ENCODE results near the gene GATA3.

GATA3 gene

DNA sequence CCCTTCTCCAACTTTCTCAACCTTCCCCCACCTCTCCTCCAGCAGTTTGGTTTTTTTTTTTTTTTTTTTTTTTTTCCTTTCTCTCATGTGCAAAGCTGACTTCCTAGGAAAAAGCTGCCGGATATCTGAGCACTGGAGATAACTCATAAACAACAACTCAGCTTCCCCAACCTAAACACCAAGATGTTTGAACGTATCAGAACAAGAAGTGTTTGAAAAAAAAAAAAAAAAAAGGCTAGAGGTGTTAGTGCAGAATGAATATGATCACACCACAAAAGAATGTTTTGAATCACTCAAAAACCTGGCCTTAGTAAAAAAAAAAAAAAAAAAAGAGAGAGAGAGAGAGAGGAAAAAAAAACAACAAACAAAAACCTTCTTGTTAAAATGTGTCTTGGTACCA lies 11.2 kb downstream of the GATA3 start:
- no peak for FAIRE-seq

DNA sequence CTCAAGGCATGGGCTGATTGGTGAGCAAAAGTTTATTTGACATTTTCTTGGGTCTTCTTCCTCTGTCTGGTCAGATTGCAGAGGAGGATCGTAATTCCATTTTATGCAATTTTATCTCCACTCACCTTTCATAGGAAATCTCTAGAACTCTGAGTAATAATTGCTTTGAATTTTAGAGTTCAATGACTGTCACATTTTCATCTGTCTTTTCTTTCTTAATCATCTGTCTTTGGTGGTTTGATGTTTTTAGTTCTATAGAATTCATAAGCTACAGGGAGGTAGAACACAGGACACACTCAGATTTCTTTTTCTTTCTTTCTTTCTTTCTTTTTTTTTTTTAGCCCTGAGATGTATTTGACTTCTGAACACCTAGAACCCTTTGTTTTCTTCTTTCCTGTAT lies 11.6 kb downstream of the GATA3 start:
- FAIRE-seq: no peak

DNA sequence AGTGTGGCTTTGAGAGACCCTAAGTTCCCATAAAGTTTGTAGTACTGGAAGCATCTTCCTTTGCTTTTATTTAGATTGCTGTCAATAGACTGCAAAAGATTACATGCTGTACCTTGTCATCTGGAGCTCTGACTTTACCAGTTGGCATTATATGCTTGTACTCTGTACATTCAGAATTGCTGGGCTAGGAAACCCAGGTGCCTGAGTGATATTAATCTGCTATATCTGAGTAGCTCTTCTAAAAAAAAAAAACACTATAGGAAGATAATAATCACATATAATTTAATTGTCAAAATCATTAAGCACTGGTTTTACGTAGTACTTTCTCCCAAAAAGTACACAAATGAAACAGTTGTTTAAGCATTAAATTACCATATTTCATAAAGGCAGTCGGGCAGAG lies 12.3 kb downstream of the GATA3 start:
- FAIRE-seq: no peak

DNA sequence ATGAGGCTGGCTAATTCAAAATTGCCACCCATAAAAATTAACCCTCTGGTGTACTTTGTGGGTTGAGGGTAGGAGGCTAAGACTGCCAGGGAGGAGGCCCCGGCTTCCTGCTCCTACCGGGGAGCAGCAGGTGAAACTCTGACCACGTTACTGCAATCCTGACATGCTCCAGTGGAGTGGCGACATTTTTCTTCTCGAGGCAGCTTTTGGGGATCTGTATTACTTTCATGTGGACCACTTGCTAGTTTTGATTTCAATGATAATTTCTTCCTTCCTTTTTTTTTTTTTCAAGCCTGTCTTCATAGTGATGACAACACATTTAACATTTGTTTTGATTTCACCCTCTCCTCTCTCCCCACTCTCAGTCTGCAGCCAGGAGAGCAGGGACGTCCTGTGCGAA lies 14.6 kb downstream of the GATA3 start:
- no peak for FAIRE-seq

DNA sequence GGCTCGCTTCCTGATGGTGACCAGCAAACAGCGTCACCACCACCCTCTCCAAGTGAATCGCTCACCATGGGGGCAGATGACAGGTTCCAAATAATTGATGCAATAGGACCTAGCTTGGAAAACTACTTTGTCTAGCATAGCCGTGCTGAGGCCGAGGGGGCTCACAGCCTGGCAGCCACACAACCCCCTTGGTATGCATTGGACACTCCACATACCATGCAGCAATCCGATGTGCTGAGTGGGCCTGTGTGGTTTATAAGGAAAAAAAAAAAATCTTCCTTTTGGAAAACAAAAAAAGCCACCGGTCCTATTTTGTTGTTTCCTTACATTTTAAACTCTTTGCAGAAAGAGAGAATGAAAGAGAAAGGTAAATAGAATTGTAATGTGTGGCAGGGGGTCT lies 15.1 kb downstream of the GATA3 start:
- no peak for FAIRE-seq

DNA sequence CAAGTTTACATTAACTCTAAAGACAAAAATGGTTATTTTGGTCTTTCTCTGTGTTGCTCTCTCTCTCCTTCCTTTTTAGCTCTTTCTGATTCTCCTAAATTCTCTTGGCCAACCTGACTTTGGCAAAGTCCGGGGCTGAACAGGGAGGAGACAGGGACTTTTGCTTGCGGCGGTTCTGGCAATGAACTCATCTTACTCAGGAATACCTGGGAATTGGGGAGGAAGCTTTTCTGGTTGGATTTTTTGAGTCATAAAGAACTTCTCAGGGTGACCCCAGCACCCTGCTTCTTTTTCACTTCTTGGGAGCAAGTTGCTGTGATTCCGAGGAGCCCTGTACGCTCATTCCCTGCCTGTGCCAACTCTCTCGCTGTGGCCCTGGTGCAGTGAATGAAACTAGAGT lies 16.0 kb downstream of the GATA3 start:
- no peak for FAIRE-seq

DNA sequence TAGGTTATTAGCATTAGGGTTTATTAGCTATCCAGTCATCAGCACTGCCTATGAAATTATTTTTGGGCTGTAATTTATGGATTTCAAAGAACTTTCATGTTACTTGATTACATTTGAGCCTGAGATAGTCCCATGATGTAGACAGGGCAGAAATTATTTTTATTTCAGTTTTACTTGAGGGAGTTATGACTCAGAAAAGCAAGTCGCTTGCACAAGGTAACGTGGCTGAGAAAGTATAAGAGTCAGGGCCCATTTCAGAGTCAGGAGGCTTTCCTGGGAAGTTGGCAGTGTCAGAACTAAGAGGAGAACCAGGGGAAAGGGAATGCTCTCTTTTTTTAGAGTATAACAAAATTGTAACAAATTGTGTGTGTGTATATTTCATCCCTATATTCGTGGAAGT lies 16.5 kb downstream of the GATA3 start:
- FAIRE-seq: no peak

DNA sequence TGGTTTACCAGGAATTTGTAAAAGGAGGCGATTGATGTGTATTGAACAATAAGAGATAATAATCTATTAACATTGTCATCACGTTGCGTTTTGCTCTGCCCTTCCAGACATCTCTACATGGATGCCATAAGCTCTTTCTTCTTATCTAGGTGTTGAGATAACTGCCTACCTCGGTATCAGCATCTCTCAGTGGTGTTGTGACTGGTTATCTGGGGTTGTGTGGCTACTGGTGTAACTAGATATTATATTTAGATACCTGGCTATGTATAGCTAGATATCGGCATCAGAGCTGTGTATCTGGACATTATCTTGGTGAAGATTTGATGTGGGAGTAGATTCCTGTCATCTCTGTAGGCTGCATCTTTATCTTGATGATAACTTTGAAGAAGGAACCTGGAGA lies 17.2 kb downstream of the GATA3 start:
- FAIRE-seq: no peak

DNA sequence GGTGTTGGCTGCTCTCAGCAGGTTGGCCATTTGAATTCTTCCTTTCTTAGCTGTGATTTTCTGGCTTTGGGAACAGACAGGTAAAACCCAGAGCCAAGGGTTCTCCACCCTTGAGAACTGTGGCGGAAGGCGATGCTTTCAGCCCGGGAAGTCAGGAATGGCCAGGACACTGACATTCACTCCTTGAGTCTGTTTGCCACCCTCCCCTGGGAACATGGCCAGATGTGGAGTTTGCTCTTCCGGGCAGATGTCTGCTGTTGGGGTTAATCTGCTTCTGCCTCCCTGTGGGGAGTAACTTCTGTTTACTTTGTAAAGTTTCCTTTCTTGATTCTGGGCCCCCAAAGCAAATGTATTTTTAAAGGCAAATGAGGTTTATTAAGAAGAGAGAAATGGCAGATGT lies 17.7 kb downstream of the GATA3 start:
- no peak for FAIRE-seq

DNA sequence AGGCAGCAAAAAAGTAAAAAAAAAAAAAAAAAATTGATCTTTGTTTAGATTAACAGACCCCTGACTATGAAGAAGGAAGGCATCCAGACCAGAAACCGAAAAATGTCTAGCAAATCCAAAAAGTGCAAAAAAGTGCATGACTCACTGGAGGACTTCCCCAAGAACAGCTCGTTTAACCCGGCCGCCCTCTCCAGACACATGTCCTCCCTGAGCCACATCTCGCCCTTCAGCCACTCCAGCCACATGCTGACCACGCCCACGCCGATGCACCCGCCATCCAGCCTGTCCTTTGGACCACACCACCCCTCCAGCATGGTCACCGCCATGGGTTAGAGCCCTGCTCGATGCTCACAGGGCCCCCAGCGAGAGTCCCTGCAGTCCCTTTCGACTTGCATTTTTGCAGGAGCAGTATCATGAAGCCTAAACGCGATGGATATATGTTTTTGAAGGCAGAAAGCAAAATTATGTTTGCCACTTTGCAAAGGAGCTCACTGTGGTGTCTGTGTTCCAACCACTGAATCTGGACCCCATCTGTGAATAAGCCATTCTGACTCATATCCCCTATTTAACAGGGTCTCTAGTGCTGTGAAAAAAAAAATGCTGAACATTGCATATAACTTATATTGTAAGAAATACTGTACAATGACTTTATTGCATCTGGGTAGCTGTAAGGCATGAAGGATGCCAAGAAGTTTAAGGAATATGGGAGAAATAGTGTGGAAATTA lies 19.4 kb downstream of the GATA3 start:
- no peak for FAIRE-seq

DNA sequence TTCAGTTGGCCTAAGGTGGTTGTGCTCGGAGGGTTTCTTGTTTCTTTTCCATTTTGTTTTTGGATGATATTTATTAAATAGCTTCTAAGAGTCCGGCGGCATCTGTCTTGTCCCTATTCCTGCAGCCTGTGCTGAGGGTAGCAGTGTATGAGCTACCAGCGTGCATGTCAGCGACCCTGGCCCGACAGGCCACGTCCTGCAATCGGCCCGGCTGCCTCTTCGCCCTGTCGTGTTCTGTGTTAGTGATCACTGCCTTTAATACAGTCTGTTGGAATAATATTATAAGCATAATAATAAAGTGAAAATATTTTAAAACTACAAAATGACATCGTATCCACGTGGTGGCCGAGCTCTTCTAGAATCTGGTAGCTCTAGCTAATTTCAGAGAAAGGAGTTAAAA lies 20.4 kb downstream of the GATA3 start:
- FAIRE-seq: no peak

DNA sequence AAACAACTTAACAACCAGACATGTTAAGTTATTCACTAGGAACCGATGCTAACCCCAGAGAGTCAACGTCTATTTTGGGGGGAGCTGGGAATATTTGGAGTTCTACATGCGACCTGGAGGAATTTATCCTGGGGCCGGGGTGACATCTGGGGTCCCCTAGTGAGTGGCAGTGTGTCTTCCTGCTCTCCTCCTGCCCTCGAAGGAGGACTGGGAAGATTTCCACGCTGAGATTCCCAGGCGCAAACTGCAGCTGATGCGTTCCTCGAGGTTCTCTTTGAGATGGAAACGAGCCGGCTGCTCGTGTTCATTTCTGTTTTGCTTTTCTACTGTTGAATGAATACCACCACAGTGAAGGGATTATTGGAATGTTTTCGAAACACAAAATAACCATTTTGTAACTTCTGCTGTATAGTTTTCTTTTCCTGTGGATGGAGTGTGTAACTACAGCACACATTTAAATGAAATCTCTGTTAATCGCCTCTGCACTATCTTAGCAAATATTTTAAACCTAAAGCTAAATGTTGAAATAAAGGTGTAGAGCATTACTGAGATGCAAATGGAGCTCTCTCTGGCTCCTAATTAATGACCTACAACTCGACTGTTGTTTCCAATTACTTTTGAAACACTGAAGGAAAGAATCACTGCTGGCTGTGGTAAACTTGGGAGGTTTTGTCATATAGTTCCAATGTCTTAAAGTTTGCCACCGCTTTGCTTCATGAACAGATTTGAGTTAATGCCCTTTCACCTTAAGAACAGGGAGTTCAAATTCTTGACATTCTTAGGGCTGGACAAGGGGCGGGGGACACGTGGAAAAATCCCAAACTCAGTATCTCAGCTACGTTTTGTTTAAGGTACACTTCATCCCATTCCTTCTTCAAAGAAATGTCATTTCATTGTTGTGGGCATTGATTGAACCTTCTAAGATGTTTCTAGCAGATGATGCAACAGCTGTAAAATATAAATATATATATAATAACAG lies 21.1 kb downstream of the GATA3 start:
- FAIRE-seq: no peak

DNA sequence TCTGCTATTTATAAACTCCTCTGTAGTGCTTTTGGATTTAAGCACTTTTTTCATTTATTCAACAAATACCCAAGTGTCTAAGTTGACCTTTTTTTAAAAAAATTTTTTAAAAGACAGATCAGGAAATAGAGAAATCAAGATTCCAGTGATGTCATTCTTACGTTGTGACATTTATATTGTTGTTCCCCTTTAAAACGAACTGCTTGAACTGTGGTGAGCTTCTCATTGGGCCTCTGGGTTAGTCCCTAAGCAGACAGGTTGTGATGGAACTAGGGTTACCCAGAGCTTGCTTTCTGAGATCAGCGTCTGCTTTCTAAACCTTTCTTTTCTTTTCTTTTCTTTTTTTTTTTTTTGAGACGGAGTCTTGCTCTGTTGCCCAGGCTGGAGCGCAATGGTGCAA lies 22.4 kb downstream of the GATA3 start:
- no peak for FAIRE-seq

DNA sequence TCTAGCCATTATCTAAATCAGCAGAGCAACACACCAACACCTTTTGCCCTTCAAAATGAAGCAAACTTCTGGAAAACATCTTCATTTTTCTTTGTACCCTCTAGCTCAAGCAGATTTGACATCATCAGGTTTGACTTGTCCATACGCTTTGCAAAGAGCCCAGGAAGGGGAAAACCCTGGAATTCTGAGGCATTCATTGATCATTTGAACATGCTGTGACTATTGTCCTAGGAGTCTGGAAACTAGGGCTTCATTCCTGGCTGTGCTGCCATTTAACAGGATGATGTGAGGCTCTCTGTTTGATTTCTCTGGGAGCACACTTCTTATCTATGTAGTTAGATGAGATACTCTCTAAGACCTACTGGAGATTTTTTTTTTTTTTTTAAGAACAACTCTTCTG lies 23.5 kb downstream of the GATA3 start:
- no peak for FAIRE-seq

DNA sequence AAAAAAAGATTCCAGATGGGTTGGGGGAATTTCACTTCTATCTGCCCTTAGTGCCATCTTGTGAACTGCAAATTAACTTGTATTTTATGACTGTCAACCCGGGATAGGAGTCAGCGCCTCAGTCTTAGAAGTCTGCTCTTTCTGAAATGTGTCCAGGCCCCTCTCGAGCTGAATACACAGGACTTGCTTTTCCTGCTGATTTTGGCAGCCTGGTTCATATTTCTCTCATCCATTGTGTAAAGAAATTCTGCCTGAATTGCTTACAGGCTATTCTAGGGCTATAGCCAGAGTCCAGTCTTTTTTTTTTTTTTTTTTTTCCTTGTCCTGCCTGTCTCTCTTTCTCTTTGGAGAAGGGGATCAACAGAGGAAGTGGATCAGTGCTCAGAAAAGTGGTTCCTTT lies 24.6 kb downstream of the GATA3 start:
- no peak for FAIRE-seq

DNA sequence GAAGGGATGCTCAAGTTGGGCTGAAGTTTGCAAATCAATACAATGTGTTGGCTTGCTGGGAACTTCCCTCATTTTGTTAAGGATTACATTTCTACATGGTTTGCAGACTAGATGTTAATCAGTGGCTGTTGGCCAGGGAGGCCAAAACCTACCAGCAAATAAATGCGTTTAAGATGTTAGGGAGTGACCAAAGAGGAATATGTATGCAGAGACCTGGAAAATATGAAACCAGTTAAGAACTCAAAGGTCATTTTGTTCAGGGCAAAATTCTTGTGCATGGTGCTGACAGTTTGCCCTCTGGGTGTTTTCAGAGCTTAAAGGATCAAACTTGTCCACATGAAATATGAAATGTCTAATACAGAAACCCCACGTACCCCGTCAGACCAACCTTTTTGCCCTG lies 30.3 kb downstream of the GATA3 start:
- FAIRE-seq: no peak

DNA sequence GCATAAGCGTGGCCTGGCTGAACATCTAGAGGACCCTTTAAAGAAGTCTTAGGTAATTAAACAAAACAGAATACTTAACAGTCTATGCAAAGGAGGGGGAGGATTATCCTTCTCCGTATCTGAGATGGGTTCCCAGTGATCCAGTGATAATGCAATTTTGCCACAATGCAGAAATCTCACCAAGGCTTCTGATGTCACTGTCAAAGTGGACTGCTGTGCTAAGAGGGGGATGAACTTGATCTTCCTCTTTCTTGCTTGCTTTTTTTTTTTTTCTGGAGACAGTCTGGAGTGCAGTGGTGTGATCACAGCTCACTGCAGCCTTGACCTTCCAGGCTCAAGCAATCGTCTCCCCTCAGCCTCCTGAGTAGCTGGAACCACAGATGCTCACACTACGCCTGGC lies 30.8 kb downstream of the GATA3 start:
- FAIRE-seq: no peak

DNA sequence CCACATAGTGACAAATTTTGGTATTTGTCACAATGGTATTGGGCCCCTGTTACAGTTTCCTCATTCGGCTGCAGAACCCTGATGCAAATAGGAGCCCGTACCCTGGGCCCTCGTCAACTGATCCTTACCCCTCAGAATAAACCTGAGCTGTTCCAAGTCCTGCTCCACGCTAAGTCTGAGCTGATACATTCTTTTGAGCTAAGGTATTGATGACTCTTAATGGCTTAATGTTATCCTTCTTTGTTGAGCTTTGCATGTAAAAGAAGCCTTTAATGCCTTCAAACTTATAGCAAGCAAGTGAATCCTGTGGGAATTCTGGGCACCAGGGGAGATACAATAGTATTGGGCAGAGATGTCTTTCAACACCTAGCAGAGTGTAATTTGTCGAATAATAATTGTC lies 31.8 kb downstream of the GATA3 start:
- FAIRE-seq: no peak

DNA sequence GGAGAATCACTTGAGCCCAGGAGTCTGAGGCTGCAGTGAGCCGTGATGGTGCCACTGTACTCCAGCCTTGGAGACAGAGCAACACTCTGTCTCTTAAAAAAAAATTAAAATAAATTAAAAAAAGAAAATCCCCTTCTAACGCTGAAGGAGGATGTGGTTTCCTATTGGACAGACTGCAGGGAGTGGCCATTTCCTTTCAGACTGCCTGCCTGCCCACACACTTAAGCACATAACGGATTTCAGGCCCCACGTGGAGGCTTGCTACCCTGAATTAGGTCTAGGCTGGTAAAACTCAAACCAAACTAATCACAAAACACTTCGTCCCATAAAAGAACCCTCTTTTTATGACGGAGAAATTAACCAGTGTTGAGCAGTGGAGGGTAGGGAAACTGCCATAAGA lies 34.0 kb downstream of the GATA3 start:
- no peak for FAIRE-seq

DNA sequence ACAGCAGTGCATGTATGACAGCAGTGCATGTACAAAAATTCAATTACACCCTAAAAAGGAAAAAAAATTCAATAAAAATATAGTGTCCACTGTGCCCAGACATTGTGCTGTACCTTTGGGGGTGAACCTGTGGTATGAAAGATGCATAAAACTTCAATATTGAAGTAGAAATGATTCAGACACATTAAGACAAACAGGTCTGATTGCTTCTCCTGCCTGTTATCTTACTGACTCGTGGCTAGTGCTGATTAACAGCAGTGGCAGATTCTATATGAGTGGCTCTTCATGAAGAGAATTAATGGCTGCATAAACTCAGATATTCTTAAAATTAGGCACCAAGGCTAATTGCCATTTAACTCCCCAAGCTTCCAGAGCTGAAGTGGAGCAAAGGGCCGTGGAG lies 37.9 kb downstream of the GATA3 start:
- no peak for FAIRE-seq

DNA sequence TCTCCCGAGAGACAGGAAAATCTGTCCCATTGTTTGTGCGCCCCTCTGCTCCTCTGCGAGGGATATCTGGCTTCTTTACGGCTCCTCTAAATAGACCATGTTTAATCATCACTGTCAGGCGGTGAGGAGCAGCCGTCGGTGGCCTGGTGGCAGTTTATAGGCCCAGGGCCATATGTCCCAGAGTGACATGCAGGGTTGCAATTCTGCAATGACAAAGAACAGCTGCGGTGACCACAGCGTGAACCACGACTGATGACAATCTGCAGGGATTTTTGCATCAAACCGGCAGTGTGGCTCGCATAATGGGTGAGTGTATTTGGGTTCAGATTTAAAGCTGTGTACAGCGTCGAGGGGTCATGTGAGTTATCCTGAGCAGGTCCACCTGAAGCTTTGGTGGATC lies 41.5 kb downstream of the GATA3 start:
- no peak for FAIRE-seq

DNA sequence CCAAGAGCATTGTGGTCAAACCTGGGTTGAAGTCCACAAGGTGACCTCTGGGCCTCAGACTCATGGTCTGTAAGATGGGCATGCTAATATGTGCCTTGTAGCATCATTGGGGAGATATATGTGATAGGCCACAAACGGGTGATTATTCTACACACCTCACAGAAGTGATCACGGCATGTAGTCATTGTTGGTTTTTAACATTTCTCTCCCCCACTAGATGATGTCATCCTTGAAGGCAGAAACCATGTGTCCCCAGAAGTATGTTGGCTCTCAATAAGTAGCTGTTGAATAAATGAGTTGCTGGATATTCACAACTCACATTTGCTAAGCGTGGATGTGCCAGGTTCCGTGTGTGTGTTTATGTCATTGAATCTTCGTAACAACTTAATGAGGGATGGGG lies 42.4 kb downstream of the GATA3 start:
- no peak for FAIRE-seq

DNA sequence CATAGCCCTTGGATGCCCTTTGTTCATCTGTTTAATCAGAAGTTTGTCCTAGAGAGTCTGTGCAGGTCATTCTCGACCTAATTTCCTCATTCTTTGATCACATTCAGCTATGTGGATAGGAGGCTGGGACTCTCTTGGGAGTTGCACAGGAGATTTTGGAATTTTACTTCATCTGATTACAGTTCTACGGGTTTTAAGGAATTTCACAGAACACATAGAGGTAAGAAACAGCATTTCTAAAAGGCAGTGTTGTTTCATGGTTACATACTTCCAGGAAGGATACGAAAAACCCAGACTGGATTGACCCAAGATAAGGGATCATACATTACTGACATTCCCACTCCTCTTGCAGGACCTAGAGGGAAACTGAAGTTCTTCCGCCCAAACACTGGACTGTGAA lies 45.9 kb downstream of the GATA3 start:
- no peak for FAIRE-seq

DNA sequence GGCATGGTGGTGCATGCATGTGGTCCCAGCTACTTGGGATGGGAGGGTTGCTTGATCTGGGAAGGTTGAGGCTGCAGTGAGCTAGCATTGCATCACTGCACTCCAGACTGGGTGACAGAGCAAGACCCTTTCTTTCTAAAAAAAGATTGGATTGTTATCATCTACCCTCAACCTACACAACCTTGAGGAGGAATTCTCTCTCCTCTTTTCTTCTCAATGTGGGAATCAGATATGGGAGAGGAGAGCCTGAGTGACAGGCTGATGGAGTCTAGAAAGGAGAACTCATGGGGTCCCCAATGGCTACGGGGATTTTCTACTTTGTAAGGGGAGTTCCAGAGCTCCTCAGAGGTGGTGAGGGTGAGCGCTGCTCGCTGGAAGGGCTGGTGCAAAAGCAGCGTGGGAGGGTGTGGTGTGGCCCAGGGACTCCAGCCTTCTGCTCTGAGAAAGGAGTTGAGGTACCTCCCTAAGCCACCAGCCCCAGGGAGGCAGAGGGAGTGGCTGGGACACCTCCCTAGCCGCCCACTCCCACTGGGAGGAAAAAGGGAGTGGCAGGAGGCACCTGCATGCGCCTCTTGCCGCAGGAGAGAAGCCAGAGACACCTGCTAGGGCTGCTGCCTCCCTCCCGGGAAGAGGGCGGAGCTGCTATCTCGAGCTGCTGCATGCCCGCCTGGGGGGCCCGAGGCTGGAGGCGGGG lies 48.4 kb downstream of the GATA3 start:
- FAIRE-seq: no peak

Data from TTC549 (cell line).